HEK293 (cell line): ENCODE data around the gene TIGD2.

Experiments
- CTCF ChIA-PET: fragments of 350-600 bp; formaldehyde crosslinking; extraction: SDS; loops from one replicate; lab custom pipeline; 2021; ENCODE audit warnings: antibody characterized with exemption; lab: Yijun Ruan, JAX
- POLR2A ChIA-PET: fragments of 300-600 bp; formaldehyde crosslinking; extraction: SDS; loops from one replicate; lab custom pipeline; 2020; ENCODE audit warnings: antibody characterized with exemption, inconsistent platforms; lab: Yijun Ruan, JAX
- H3K27ac ChIP-seq: fragments of 200-500 bp; sonication (Bioruptor generic); 2 replicates; pipeline ENCODE4 v1.5.1; 2014; ENCODE audit warnings: low read depth, low read length, control low read depth, inconsistent platforms; ENCODE audit errors: extremely low read depth
- H3K36me3 ChIP-seq, 2 experiments: fragments of 200-500 bp in 1 of 2; sonication (Bioruptor generic) in 1 of 2; 1 replicate in 1 of 2; 2 replicates in 1 of 2; pipeline ENCODE4 v1.5.1; 2014 to 2017; ENCODE audit warnings: inconsistent platforms in 2 of 2, low read length in 2 of 2; ENCODE audit not compliant: control insufficient read depth in 2 of 2, insufficient read depth in 1 of 2
- H3K4me1 ChIP-seq: fragments of 200-500 bp; sonication (Bioruptor generic); 2 replicates; pipeline ENCODE4 v1.5.1; 2014; ENCODE audit warnings: mild to moderate bottlenecking, low read length, inconsistent platforms; ENCODE audit not compliant: control insufficient read depth, insufficient read depth
- H3K4me3 ChIP-seq: 2 replicates; pipeline ENCODE4 v1.5.1; 2011; ENCODE audit warnings: low read depth, mild to moderate bottlenecking, control low read depth, low read length, moderate library complexity
- H3K9me3 ChIP-seq: fragments of 200-500 bp; sonication (Bioruptor generic); 2 replicates; pipeline ENCODE4 v1.5.1; 2014; ENCODE audit warnings: low read depth, low read length, inconsistent platforms; ENCODE audit not compliant: control insufficient read depth, insufficient read depth
- PRDM1 ChIP-seq: fragments of 450-650 bp; formaldehyde crosslinking; IDR thresholded peaks from 2 replicates; pipeline ENCODE4; 2016; ENCODE audit warnings: missing biosample characterization, missing genetic modification characterization
- REPIN1 ChIP-seq: fragments of 450-650 bp; formaldehyde crosslinking; IDR thresholded peaks from 2 replicates; pipeline ENCODE4 v1.5.1; 2017; ENCODE audit warnings: missing biosample characterization, missing genetic modification characterization, low read depth
- SCRT1 ChIP-seq: fragments of 450-650 bp; formaldehyde crosslinking; IDR thresholded peaks from 2 replicates; pipeline ENCODE4 v1.5.1; 2016; ENCODE audit warnings: missing biosample characterization, missing genetic modification characterization, borderline replicate concordance
- SP7 ChIP-seq: fragments of 450-650 bp; formaldehyde crosslinking; IDR thresholded peaks from 2 replicates; pipeline ENCODE4 v1.5.1; 2016; ENCODE audit warnings: missing biosample characterization, missing genetic modification characterization
- TCF7L2 ChIP-seq: IDR thresholded peaks from 2 replicates; pipeline ENCODE4 v1.6.1; 2011; ENCODE audit warnings: low read depth, mild to moderate bottlenecking, inconsistent platforms, low read length, moderate library complexity, borderline replicate concordance
- TRIM28 ChIP-seq: IDR thresholded peaks from 2 replicates; pipeline ENCODE4 v1.6.1; 2011; ENCODE audit warnings: low read length, control low read depth, borderline replicate concordance
- ZNF112 ChIP-seq: fragments of 450-650 bp; formaldehyde crosslinking; IDR thresholded peaks from 2 replicates; pipeline ENCODE4 v1.5.0; 2017; ENCODE audit warnings: missing biosample characterization, missing genetic modification characterization
- ZNF140 ChIP-seq: fragments of 450-650 bp; formaldehyde crosslinking; IDR thresholded peaks from 2 replicates; pipeline ENCODE4 v1.5.1; 2016; ENCODE audit warnings: missing biosample characterization, missing genetic modification characterization
- ZNF169 ChIP-seq: fragments of 450-650 bp; formaldehyde crosslinking; IDR thresholded peaks from 2 replicates; pipeline ENCODE4 v1.5.1; 2016; ENCODE audit warnings: missing biosample characterization, missing genetic modification characterization
- ZNF274 ChIP-seq, 2 experiments: fragments of 200-500 bp in 1 of 2; fragments of 450-650 bp in 1 of 2; sonication (Bioruptor generic) in 1 of 2; formaldehyde crosslinking in 1 of 2; IDR thresholded peaks; 2 replicates each; pipeline versions ENCODE4 v1.5.1 to v1.6.1; 2014 to 2016; ENCODE audit warnings: borderline replicate concordance in 1 of 2, inconsistent platforms in 1 of 2, low read length in 1 of 2, missing biosample characterization in 1 of 2, missing genetic modification characterization in 1 of 2
- ZNF302 ChIP-seq: fragments of 450-650 bp; formaldehyde crosslinking; IDR thresholded peaks from 2 replicates; pipeline ENCODE4 v1.5.1; 2016; ENCODE audit warnings: missing biosample characterization, missing genetic modification characterization, low read depth
- ZNF335 ChIP-seq: fragments of 450-650 bp; formaldehyde crosslinking; conservative IDR thresholded peaks from 2 replicates; pipeline ENCODE4 v1.5.1; 2016; ENCODE audit warnings: missing biosample characterization, missing genetic modification characterization
- ZNF37A ChIP-seq: fragments of 450-650 bp; IDR thresholded peaks from 2 replicates; pipeline ENCODE4 v1.5.1; 2018; ENCODE audit warnings: missing biosample characterization, missing genetic modification characterization
- ZNF624 ChIP-seq: fragments of 450-650 bp; formaldehyde crosslinking; IDR thresholded peaks from 2 replicates; pipeline ENCODE4 v1.5.1; 2017; ENCODE audit warnings: missing biosample characterization, missing genetic modification characterization
- ZSCAN30 ChIP-seq: fragments of 450-650 bp; IDR thresholded peaks from 2 replicates; pipeline ENCODE4 v1.5.1; 2018; ENCODE audit warnings: missing biosample characterization, mild to moderate bottlenecking, missing genetic modification characterization, moderate library complexity
- TF ChIP-seq, protein P1 (sequence below): fragments of 450-650 bp; formaldehyde crosslinking; IDR thresholded peaks from 2 replicates; pipeline ENCODE4 v1.5.1; 2016; ENCODE audit warnings: missing biosample characterization, missing genetic modification characterization
- TF ChIP-seq, protein P2 (sequence below): fragments of 450-650 bp; formaldehyde crosslinking; IDR thresholded peaks from 2 replicates; pipeline ENCODE4 v1.5.1; 2017; ENCODE audit warnings: missing biosample characterization, missing genetic modification characterization
- TF ChIP-seq, protein P3 (sequence below): fragments of 450-650 bp; formaldehyde crosslinking; IDR thresholded peaks from 2 replicates; pipeline ENCODE4 v1.5.1; 2016; ENCODE audit warnings: missing biosample characterization, missing genetic modification characterization, low read depth
- TF ChIP-seq, protein P4 (sequence below): IDR thresholded peaks from 2 replicates; pipeline ENCODE4 v1.6.1; 2011; ENCODE audit warnings: mild to moderate bottlenecking, low read depth, low read length, borderline replicate concordance
- TF ChIP-seq, protein P5 (sequence below): fragments of 450-650 bp; formaldehyde crosslinking; IDR thresholded peaks from 2 replicates; pipeline ENCODE4 v1.5.1; 2016; ENCODE audit warnings: missing biosample characterization, missing genetic modification characterization
- TF ChIP-seq, protein P6 (sequence below): fragments of 450-650 bp; IDR thresholded peaks from 2 replicates; pipeline ENCODE4 v1.5.1; 2018; ENCODE audit warnings: missing biosample characterization, missing genetic modification characterization

Gene TIGD2

DNA sequence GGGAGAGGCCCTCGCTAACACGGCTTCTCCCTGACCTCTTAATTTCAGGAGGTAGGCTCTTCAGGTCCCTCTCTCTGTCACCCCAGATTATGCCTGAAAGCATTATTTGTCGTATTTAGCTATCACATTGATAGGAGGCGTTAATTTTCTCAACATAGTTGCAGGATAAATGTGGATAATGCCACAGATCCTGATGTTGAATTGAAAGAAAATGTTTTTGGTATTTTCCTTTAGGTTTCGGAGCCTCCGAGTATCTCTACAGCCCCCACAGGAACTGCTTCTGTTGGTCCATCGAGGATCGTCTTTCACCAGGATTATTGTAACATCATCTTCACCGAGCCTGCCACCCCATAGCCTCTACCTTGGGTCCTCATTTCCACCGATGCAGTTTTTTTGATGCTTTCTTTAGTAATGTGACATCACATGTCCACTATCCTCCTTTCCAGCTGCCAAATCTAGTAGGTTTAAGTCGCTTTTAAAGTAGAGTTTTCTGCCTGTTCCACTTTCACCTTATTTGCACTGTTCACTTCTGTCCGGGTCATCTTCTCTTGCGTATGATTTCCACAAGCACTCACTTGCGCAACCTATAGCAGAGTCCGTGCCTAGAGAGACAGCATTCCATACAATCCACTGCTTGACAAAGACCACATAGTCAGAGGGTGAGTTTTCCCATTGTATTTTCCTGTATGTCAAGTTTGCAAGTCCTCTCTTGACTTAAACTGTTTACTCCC lies 665 bp downstream of the TIGD2 start:
- CTCF ChIA-PET: interaction anchor here (0.6 kb wide), 2 partner anchors 42 to 332 kb away, joined by 3 read pairs; no protein-coding TSS in a partner anchor
- POLR2A ChIA-PET: no interaction called here
- peak overlapping the region; percentile 65; the same call in 1 of the 2 replicates for H3K27ac ChIP-seq

DNA sequence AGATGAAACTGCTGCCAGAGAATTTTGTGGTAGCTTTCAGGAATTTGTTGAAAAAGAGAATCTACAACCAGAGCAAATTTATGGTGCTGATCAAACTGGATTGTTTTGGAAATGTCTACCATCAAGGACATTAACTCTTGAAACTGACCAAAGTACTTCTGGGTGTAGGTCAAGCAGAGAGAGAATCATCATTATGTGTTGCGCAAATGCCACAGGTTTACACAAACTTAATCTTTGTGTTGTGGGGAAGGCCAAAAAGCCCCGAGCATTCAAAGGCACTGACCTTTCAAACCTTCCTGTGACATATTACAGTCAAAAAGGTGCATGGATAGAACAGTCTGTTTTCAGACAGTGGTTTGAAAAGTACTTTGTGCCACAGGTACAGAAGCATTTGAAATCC lies 2.1 kb downstream of the TIGD2 start:
- Histone ChIP-seq H3K4me3 (no peak overlapping the region), H3K9me3 (no peaks in the 10 kb centered on the region), H3K27ac (no peak overlapping the region), H3K36me3 (peaks cover 0 to 4% of the 10 kb centered on the region in 2 experiments; a peak in 1 of 3 replicates), H3K4me1 (no peaks in the 10 kb centered on the region)
- POLR2A ChIA-PET: no interaction called here
- CTCF ChIA-PET: interaction anchor here (1.1 kb wide), 1 partner anchor 790 kb away, joined by 3 read pairs; no protein-coding TSS in a partner anchor
- TF ChIP-seq TCF7L2 (no peak), ZNF624 (tag by site-specific recombination) (no peak), ZNF140 (no peak), ZNF37A (tag by site-specific recombination) (no peak), SP7 (no peak), ZSCAN30 (tag by site-specific recombination) (no peak), SCRT1 (tag by site-specific recombination) (no peak)

More for the DNA sequence above, 665 bp downstream of the TIGD2 start:
- Histone ChIP-seq H3K36me3 (peaks cover 0 to 4% of the 10 kb centered on the region in 2 experiments; a peak in 1 of 3 replicates), H3K9me3 (no peaks in the 10 kb centered on the region), H3K4me1 (no peaks in the 10 kb centered on the region), H3K4me3 (peak overlapping the region; percentile 69)
- TF ChIP-seq TRIM28: no peak
- no peak for TF ChIP-seq SCRT1 (tag by site-specific recombination)
- TF ChIP-seq ZNF335 (tag by site-specific recombination): peak; percentile 92
- TF ChIP-seq, protein P1, sequence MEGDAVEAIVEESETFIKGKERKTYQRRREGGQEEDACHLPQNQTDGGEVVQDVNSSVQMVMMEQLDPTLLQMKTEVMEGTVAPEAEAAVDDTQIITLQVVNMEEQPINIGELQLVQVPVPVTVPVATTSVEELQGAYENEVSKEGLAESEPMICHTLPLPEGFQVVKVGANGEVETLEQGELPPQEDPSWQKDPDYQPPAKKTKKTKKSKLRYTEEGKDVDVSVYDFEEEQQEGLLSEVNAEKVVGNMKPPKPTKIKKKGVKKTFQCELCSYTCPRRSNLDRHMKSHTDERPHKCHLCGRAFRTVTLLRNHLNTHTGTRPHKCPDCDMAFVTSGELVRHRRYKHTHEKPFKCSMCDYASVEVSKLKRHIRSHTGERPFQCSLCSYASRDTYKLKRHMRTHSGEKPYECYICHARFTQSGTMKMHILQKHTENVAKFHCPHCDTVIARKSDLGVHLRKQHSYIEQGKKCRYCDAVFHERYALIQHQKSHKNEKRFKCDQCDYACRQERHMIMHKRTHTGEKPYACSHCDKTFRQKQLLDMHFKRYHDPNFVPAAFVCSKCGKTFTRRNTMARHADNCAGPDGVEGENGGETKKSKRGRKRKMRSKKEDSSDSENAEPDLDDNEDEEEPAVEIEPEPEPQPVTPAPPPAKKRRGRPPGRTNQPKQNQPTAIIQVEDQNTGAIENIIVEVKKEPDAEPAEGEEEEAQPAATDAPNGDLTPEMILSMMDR (tag by site-specific recombination): no peak
- 0 out of 2 replicates have a peak, but pooled peaks have one; percentile 14 for TF ChIP-seq PRDM1 (tag by site-specific recombination)

DNA sequence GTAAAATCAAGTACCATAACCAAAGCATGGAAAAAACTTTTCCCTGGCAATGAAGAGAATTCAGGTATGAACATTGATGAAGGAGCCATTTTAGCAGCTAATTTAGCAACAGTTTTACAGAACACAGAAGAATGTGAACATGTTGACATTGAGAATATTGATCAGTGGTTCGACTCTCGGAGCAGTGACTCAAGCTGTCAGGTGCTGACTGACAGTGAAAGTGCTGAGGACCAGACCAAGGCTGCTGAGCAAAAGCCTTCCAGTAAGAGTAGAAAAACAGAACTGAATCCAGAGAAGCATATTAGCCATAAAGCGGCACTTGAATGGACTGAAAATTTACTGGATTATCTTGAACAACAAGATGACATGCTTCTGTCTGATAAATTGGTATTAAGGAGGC lies 2.8 kb downstream of the TIGD2 start:
- Histone ChIP-seq H3K4me1 (no peaks in the 10 kb centered on the region), H3K4me3 (no peak overlapping the region), H3K27ac (no peak overlapping the region), H3K36me3 (peaks cover 0 to 4% of the 10 kb centered on the region in 2 experiments; a peak in 1 of 3 replicates), H3K9me3 (no peaks in the 10 kb centered on the region)
- POLR2A ChIA-PET: no interaction called here
- CTCF ChIA-PET: interaction anchor here (0.5 to 1.1 kb wide), 2 partner anchors 9 to 789 kb away, joined by 3 read pairs; no protein-coding TSS in a partner anchor
- TF ChIP-seq ZNF112 (no peak), REPIN1 (no peak), SP7 (no peak), ZNF169 (no peak), ZNF274 (IDR thresholded peaks at IDR 0.05; ENCODE audit: low read length) (no peak), ZNF274 (tag by site-specific recombination; IDR thresholded peaks at IDR 0.05; ENCODE audit: borderline replicate concordance) (no peak), ZNF302 (tag by site-specific recombination) (no peak)
- TF ChIP-seq, protein P2, sequence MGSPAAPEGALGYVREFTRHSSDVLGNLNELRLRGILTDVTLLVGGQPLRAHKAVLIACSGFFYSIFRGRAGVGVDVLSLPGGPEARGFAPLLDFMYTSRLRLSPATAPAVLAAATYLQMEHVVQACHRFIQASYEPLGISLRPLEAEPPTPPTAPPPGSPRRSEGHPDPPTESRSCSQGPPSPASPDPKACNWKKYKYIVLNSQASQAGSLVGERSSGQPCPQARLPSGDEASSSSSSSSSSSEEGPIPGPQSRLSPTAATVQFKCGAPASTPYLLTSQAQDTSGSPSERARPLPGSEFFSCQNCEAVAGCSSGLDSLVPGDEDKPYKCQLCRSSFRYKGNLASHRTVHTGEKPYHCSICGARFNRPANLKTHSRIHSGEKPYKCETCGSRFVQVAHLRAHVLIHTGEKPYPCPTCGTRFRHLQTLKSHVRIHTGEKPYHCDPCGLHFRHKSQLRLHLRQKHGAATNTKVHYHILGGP (tag by site-specific recombination): no peak
- TF ChIP-seq, protein P3, sequence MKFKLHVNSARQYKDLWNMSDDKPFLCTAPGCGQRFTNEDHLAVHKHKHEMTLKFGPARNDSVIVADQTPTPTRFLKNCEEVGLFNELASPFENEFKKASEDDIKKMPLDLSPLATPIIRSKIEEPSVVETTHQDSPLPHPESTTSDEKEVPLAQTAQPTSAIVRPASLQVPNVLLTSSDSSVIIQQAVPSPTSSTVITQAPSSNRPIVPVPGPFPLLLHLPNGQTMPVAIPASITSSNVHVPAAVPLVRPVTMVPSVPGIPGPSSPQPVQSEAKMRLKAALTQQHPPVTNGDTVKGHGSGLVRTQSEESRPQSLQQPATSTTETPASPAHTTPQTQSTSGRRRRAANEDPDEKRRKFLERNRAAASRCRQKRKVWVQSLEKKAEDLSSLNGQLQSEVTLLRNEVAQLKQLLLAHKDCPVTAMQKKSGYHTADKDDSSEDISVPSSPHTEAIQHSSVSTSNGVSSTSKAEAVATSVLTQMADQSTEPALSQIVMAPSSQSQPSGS: no peak
- TF ChIP-seq, protein P4, sequence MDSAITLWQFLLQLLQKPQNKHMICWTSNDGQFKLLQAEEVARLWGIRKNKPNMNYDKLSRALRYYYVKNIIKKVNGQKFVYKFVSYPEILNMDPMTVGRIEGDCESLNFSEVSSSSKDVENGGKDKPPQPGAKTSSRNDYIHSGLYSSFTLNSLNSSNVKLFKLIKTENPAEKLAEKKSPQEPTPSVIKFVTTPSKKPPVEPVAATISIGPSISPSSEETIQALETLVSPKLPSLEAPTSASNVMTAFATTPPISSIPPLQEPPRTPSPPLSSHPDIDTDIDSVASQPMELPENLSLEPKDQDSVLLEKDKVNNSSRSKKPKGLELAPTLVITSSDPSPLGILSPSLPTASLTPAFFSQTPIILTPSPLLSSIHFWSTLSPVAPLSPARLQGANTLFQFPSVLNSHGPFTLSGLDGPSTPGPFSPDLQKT: no peak
- TF ChIP-seq, protein P5, sequence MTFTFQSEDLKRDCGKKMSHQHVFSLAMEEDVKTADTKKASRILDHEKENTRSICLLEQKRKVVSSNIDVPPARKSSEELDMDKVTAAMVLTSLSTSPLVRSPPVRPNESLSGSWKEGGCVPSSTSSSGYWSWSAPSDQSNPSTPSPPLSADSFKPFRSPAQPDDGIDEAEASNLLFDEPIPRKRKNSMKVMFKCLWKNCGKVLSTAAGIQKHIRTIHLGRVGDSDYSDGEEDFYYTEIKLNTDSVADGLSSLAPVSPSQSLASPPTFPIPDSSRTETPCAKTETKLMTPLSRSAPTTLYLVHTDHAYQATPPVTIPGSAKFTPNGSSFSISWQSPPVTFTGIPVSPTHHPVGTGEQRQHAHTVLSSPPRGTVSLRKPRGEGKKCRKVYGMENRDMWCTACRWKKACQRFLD (tag by site-specific recombination): no peak
- TF ChIP-seq, protein P6, sequence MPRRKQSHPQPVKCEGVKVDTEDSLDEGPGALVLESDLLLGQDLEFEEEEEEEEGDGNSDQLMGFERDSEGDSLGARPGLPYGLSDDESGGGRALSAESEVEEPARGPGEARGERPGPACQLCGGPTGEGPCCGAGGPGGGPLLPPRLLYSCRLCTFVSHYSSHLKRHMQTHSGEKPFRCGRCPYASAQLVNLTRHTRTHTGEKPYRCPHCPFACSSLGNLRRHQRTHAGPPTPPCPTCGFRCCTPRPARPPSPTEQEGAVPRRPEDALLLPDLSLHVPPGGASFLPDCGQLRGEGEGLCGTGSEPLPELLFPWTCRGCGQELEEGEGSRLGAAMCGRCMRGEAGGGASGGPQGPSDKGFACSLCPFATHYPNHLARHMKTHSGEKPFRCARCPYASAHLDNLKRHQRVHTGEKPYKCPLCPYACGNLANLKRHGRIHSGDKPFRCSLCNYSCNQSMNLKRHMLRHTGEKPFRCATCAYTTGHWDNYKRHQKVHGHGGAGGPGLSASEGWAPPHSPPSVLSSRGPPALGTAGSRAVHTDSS: no peak
